Panc1 (cell line): Measurements from ENCODE around the gene KRTAP5-1.

Experiments
- CTCF ChIP-seq: fragments of 450-650 bp; IDR thresholded peaks from 2 replicates; pipeline ENCODE4 v1.5.1; 2017; ENCODE audit warnings: mild to moderate bottlenecking
- SIN3A ChIP-seq: IDR thresholded peaks from 2 replicates; pipeline ENCODE4 v1.6.1; 2012; ENCODE audit warnings: low read depth, mild to moderate bottlenecking, low read length, moderate library complexity, borderline replicate concordance; ENCODE audit not compliant: insufficient read depth

DNA sequence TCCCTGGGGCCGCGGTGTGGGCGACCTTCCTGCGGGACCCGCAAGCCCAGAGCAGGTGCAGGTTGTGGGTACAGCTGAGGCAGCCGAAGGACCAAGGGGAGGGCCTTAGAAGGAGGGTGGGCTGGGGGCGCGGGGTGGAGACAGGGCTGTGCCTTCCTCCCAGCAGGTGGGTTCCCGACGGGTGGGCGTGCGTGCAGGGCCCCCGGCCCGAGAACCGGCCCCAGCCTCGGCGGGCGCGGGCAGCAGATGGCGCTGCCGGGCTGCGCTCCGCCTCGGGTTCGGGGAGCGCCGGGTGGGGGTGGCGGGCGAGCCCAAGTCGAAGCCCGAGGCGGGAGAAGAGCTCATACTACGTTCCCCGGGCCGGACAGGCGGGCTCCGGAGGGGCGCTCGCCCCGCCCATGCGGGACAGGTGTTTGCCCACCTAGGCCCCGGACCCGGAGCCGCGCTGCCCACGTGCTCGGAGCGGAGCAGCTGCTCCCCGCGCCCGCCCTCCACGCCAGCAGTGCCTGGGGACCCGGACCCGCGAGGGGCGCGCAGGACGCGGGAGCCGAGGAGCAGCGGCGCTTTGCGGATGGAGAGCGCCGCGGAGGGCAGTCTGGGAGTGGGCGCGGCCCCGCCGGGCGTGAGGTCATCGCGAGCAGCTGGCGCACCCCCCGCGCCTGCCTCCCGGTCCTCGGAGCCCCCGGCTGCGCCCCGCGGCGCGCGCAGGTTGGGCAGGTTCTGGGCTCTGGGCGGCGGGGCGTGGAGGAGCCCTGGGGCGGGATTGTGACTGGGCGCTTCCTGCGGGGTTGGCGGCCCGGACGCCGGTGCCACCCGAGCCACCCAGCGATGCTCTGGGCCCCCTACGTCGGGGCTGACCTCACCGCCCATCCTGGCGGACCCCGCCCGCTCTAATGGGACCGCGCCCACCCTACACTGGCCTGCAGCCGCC lies 38.3 kb downstream of the KRTAP5-1 start:
- TF ChIP-seq SIN3A: 0 out of 2 replicates have a peak, but pooled peaks have one; percentile 54
- TF ChIP-seq CTCF: peak; percentile 100
